PFSK-1 (cell line): Measurements from ENCODE around the gene AATF.

Experiments
- POLR2AphosphoS5 ChIP-seq: IDR thresholded peaks from 2 replicates; pipeline ENCODE4 v1.6.1; 2012; ENCODE audit warnings: low read depth, mild to moderate bottlenecking, control low read depth, low read length, moderate library complexity
- TF ChIP-seq, protein P1 (sequence below), 2 experiments: IDR thresholded peaks; 2 replicates each; pipeline versions ENCODE4 v1.6.1 to v1.8.0; 2011 to 2012; ENCODE audit warnings: low read depth in 2 of 2, low read length in 2 of 2, control low read depth in 1 of 2, inconsistent platforms in 1 of 2, mild to moderate bottlenecking in 1 of 2, moderate library complexity in 1 of 2; ENCODE audit not compliant: insufficient read depth in 1 of 2

DNA sequence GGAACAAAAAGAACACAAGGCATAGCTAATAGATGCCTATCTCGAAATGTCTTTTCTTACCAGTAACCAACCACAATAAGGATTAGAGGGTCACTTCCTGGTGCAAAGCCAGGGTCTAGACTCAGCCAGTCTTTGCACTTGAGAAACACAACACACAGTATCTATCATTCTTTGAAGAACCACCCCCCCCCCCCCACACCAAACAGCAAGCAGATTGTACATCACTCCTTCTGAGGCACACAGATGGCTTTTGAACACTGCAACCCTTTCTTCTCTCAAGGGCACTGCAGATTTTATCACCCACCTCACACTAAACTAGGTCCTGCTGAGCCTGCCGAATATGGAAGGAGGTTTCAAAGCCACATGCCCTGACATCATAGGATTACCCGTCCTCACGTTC is 145.6 kb downstream of the AATF start:
- no peak for TF ChIP-seq POLR2AphosphoS5
- TF ChIP-seq, protein P1, sequence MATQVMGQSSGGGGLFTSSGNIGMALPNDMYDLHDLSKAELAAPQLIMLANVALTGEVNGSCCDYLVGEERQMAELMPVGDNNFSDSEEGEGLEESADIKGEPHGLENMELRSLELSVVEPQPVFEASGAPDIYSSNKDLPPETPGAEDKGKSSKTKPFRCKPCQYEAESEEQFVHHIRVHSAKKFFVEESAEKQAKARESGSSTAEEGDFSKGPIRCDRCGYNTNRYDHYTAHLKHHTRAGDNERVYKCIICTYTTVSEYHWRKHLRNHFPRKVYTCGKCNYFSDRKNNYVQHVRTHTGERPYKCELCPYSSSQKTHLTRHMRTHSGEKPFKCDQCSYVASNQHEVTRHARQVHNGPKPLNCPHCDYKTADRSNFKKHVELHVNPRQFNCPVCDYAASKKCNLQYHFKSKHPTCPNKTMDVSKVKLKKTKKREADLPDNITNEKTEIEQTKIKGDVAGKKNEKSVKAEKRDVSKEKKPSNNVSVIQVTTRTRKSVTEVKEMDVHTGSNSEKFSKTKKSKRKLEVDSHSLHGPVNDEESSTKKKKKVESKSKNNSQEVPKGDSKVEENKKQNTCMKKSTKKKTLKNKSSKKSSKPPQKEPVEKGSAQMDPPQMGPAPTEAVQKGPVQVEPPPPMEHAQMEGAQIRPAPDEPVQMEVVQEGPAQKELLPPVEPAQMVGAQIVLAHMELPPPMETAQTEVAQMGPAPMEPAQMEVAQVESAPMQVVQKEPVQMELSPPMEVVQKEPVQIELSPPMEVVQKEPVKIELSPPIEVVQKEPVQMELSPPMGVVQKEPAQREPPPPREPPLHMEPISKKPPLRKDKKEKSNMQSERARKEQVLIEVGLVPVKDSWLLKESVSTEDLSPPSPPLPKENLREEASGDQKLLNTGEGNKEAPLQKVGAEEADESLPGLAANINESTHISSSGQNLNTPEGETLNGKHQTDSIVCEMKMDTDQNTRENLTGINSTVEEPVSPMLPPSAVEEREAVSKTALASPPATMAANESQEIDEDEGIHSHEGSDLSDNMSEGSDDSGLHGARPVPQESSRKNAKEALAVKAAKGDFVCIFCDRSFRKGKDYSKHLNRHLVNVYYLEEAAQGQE (IDR thresholded peaks at IDR 0.05; ENCODE audit: insufficient read depth in 1 of 2, low read depth in 2 of 2, low read length in 2 of 2): no peak
